ENCODE measurements around the gene PALM3.
"Not testable (repeated sequence)": the region's sequence is repeated elsewhere in the genome, so short reads cannot be mapped to it uniquely, and the experiment has no call there.

Gene PALM3

GRCh38 chr19:14028901-14029300 is 33.0 kb downstream of the PALM3 start:
- DNase-seq, result no peak

- no peak for DNase-seq
Observed at GRCh38 chr19:14027856-14028450, 33.9 kb downstream of the PALM3 start, which contains the start of gene RLN3. RLN3 (plus strand) TSS chr19:14028148; CDS start chr19:14028205, 57 bp downstream.

GRCh38 chr19:14026652-14027192 is 35.2 kb downstream of the PALM3 start:
- DNase-seq, result not testable (repeated sequence)

- DNase-seq, result no peak
Observed at GRCh38 chr19:14023404-14024235, 38.3 kb downstream of the PALM3 start.

- DNase-seq, result no peak
Observed at GRCh38 chr19:14022469-14022868, 39.4 kb downstream of the PALM3 start.

GRCh38 chr19:14021474-14021873 is 40.4 kb downstream of the PALM3 start:
- no peak for DNase-seq

GRCh38 chr19:14019739-14020138 is 42.1 kb downstream of the PALM3 start:
- DNase-seq, result not testable (repeated sequence)

- DNase-seq, result no peak
Observed at GRCh38 chr19:14019100-14019499, 42.8 kb downstream of the PALM3 start.

- DNase-seq, result no peak
Observed at GRCh38 chr19:14015524-14016035, 46.3 kb downstream of the PALM3 start.

- no peak for DNase-seq
Observed at GRCh38 chr19:14012378-14012915, 49.4 kb downstream of the PALM3 start.

GRCh38 chr19:14006766-14007562 is 54.9 kb downstream of the PALM3 start:
- no peak for DNase-seq

- DNase-seq, result peak; percentile 100
Observed at GRCh38 chr19:14006085-14006765, 55.7 kb downstream of the PALM3 start, which contains the start of gene RFX1. RFX1 (minus strand) TSS chr19:14006320; CDS start chr19:13993843, 12,477 bp downstream.

- DNase-seq, result peak; percentile 95
Observed at GRCh38 chr19:14005349-14006084, 56.4 kb downstream of the PALM3 start.

GRCh38 chr19:14004619-14005348 is 57.1 kb downstream of the PALM3 start:
- DNase-seq, result no peak

Data from CD4-positive, alpha-beta T cell treated with Interleukin-21 for 1 hour (primary cell).